HEK293 (cell line): Measurements from ENCODE around the gene GLCCI1.
"Not testable (repeated sequence)": the region's sequence is repeated elsewhere in the genome, so short reads cannot be mapped to it uniquely, and the experiment has no call there.

Experiments
- ZBTB7A ChIP-seq: fragments of 450-650 bp; formaldehyde crosslinking; IDR thresholded peaks from 2 replicates; pipeline ENCODE4 v1.5.1; 2016; ENCODE audit warnings: low read depth, missing biosample characterization, missing genetic modification characterization
- ZFP69B ChIP-seq: fragments of 450-650 bp; formaldehyde crosslinking; IDR thresholded peaks from 2 replicates; pipeline ENCODE4 v1.5.1; 2016; ENCODE audit warnings: missing biosample characterization, missing genetic modification characterization
- ZNF571 ChIP-seq: fragments of 450-650 bp; formaldehyde crosslinking; IDR thresholded peaks from 2 replicates; pipeline ENCODE4 v1.5.0; 2017; ENCODE audit warnings: missing biosample characterization, missing genetic modification characterization
- TF ChIP-seq, protein P1 (sequence below): fragments of 450-650 bp; formaldehyde crosslinking; IDR thresholded peaks from 2 replicates; pipeline ENCODE4 v1.5.1; 2016; ENCODE audit warnings: missing biosample characterization, missing genetic modification characterization

DNA sequence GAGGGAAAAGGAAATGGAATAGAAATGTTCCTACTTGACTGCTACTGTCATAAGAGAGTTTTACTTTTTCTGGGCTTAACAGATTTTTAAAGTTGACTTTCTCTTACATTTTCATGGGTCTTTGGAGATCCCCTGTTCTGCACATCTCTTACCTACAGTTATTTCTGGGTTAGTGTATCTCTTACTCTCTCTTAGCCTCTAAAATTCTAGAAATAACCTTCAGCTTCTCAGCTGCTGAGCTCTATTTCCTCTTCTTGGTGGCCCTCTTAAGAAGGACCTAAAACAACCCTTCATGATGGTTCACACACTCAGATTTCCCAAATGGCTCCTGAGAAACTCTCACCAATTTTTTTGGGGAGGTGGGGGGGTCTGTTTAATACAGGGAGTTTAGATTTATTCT is 79.5 kb downstream of the GLCCI1 start:
- TF ChIP-seq, protein P1, sequence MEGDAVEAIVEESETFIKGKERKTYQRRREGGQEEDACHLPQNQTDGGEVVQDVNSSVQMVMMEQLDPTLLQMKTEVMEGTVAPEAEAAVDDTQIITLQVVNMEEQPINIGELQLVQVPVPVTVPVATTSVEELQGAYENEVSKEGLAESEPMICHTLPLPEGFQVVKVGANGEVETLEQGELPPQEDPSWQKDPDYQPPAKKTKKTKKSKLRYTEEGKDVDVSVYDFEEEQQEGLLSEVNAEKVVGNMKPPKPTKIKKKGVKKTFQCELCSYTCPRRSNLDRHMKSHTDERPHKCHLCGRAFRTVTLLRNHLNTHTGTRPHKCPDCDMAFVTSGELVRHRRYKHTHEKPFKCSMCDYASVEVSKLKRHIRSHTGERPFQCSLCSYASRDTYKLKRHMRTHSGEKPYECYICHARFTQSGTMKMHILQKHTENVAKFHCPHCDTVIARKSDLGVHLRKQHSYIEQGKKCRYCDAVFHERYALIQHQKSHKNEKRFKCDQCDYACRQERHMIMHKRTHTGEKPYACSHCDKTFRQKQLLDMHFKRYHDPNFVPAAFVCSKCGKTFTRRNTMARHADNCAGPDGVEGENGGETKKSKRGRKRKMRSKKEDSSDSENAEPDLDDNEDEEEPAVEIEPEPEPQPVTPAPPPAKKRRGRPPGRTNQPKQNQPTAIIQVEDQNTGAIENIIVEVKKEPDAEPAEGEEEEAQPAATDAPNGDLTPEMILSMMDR (tag by site-specific recombination), result not testable (repeated sequence)
- TF ChIP-seq ZNF571; ZBTB7A (tag by site-specific recombination); ZFP69B (tag by site-specific recombination): not testable (repeated sequence)
